Motor neuron (in vitro differentiated cells): ENCODE results near the gene SFMBT1. TPM values are rescaled to one million over a fixed set of nuclear protein-coding genes. Genes with fewer than 3 reads are reported as not detected.

Experiments used
- ATAC-seq, 8 experiments: fragments of 200-7000 bp; cut with Tn5 transposase; replicated peaks in 6 of 8; 2 replicates each; pipeline ENCODE4 v1.8.0; 2021; ENCODE audit warnings: mild to moderate bottlenecking in 8 of 8, moderate library complexity in 8 of 8
- H3K27ac ChIP-seq, 2 donors: fragments of 250-450 bp; sonication (Bioruptor Pico); 2 replicates each; pipeline ENCODE4 v1.9.0; 2021; ENCODE audit warnings: antibody characterized with exemption in 2 of 2, mild to moderate bottlenecking in 2 of 2, moderate library complexity in 1 of 2
- H3K4me1 ChIP-seq, 2 donors: fragments of 250-450 bp; sonication (Bioruptor Pico); replicated peaks in 1 of 2; 2 replicates each; pipeline ENCODE4 v1.6.1; 2021; ENCODE audit warnings: antibody characterized with exemption in 2 of 2, mild to moderate bottlenecking in 2 of 2, moderate library complexity in 1 of 2
- H3K4me3 ChIP-seq, 5 donors: fragments of 250-450 bp; sonication (Bioruptor Pico); 2 replicates each; pipeline ENCODE4 v1.9.0; 2021; ENCODE audit warnings: antibody characterized with exemption in 5 of 5, mild to moderate bottlenecking in 5 of 5, moderate library complexity in 4 of 5
- WGBS, 10 experiments: fragments of 450-650 bp; shearing (Covaris generic); methylation state at CpG; one replicate each; pipeline ENCODE4 v1.0.0; 2022; 5-methylcytosine and 5-hydroxymethylcytosine counted together
- in situ Hi-C, 9 experiments: fragments of 400-800 bp; cut with MboI; loops; one replicate each; pipeline ENCODE4 v1.15.0; 2021; ENCODE audit warnings: low sequenced_read_pairs in 9 of 9, low pct_unique_long_range_greater_than_20kb in 2 of 9; ENCODE audit not compliant: unreplicated experiment in 9 of 9
- total RNA-seq, 8 experiments: library from RNA; unstranded; fragments of 300-600 nt; gene quantifications; 2 replicates each; pipeline versions ENCODE4 v1.2.3 to v1.2.4, GENCODE V29; 2022

The SFMBT1 gene, protein sequence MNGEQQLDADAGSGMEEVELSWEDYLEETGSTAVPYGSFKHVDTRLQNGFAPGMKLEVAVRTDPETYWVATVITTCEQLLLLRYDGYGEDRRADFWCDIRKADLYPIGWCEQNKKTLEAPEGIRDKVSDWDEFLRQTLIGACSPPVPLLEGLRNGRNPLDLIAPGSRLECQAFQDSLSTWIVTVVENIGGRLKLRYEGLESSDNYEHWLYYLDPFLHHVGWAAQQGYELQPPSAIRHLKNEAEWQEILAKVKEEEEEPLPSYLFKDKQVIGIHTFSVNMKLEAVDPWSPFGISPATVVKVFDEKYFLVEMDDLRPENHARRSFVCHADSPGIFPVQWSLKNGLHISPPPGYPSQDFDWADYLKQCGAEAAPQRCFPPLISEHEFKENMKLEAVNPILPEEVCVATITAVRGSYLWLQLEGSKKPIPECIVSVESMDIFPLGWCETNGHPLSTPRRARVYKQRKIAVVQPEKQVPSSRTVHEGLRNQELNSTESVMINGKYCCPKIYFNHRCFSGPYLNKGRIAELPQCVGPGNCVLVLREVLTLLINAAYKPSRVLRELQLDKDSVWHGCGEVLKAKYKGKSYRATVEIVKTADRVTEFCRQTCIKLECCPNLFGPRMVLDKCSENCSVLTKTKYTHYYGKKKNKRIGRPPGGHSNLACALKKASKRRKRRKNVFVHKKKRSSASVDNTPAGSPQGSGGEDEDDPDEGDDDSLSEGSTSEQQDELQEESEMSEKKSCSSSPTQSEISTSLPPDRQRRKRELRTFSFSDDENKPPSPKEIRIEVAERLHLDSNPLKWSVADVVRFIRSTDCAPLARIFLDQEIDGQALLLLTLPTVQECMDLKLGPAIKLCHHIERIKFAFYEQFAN
- total RNA-seq = 10 to 100 TPM in 4 of 8 experiments, 1 to 10 TPM in 4; 7.5 to 22.3 (median 10.8) TPM

DNA sequence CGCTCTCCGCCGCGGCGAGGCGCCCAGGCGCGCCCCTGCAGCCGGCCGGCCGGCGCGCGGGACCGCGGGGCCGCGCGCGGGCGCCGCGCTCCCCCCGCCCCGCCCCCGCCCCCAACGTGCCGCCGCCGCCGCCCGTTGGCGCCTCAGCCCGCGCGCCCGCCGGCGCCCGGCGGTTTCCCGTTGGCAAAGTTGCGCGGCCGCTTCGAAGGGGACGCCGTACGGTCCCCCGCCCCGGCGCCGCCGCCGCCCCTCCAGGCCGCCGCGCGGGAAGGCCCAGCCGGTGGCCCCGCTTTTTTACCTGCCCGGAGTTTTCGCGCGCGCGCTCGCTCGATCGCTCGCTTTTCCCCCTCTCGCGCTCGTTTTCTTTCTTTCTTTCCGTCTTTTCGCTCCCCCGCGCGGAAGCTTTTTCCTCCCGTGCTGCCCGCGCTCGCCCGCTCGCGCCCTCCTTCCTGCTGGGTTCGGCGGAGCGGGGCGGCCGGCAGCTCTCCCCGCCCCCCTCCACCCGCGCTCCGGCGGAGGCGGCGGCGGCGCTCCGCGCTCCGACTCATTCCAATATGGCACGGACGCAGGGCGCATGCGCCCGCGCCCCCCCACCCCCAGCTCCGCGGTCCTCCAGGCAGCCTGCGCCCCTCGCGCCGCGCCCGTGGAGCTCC, at the start of gene SFMBT1:
TSS of gene SFMBT1 (minus strand) at position 556 of the 653 bp plus-strand sequence. CDS start 76,945 bp downstream, outside the sequence.
- peak; percentile 41 to 82 (median 70) for ATAC-seq
- in situ Hi-C loops = no loop called here
- Histone ChIP-seq H3K4me1 (peaks cover 8 to 9% of the 10 kb centered on the region in 2 donors), H3K27ac (peak within 1 kb of the TSS; percentile 5 to 56), H3K4me3 (peak within 1 kb of the TSS; percentile 56 to 94 (median 76))
- WGBS, 10 experiments = 0% methylated on average over 1 to 6 of the region's 117 CpGs; no CpG with 5 or more reads in 8 of the 10 experiments

DNA sequence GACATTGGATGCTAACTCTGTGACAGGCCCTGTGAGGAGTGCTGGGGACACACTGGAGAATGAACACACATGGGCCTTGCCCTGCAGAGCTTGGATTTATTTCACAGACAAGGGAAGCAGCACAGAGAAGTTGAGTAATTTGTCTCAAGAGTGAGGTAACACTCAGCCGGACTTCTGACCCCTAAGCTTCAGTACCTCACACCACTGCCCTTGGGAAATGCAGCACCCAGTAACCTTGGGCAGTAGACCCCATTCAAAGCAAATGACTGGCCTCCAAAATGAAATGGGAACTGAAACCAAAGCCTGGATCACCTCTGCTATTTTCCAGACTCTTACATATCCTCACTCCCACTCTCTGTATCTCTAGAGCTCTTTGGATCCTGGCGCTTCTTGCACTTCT, 47.1 kb upstream of the SFMBT1 start:
- in situ Hi-C loops = loop anchor here in 1 of 9 experiments (25.0 kb wide), 1 partner anchor 231 kb away; no protein-coding TSS in a partner anchor
- no peaks in the 10 kb centered on the region for H3K4me1 ChIP-seq
- H3K4me3 ChIP-seq = no peak overlapping the region
- ATAC-seq = no peak
- 80 to 100% (median 100%) methylated on average over 1 to 2 of the region's 2 CpGs; no CpG with 5 or more reads in 5 of the 10 experiments for WGBS, 10 experiments
- H3K27ac ChIP-seq = no peak overlapping the region

DNA sequence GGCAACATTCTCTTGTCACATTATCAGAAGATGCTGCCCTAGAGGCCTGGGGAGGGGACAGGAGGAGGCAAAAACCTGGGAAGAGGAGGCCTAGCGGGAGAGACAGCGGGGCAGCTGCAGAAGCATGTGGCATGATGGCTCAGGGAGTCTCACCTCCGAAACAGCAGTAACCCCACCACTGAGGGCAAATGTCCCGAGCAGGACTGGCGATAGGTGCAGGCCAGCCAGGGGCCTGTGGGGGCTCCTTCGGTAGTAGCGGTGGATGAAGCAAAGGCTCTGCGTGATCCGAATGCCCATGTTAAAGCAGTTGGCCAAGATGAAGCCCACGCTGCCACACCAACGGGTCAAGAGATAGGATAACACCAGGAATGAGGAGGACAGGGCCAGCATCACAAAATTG, 46.3 kb upstream of the SFMBT1 start:
- no peak overlapping the region for H3K4me3 ChIP-seq
- 89 to 100% (median 100%) methylated on average over 1 to 11 of the region's 11 CpGs; no CpG with 5 or more reads in 5 of the 10 experiments for WGBS, 10 experiments
- ATAC-seq = no peak
- in situ Hi-C loops = loop anchor here in 1 of 9 experiments (25.0 kb wide), 1 partner anchor 230 kb away; no protein-coding TSS in a partner anchor
- H3K27ac ChIP-seq = no peak overlapping the region
- no peaks in the 10 kb centered on the region for H3K4me1 ChIP-seq

DNA sequence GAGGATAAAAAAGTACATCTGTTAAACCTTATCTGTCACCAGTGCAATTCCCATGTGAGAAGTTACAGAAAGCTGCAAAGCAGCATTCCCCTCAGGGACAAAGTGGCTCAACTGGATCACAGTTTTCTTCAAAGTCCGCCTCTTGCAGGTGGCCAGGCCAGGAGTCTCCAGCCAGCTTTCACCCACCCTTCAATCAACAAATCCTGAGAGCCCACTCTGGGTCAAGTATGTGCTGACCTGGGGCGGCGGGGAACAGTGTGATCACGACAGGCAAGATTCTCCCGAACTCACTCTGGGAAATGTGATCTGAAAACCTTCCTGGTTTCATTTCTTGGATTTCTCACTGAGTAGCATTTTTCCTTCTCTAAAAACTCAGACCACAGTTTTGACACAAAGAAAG, 45.1 kb upstream of the SFMBT1 start:
- in situ Hi-C loops = loop anchor here in 1 of 9 experiments (25.0 kb wide), 1 partner anchor 229 kb away; no protein-coding TSS in a partner anchor
- Histone ChIP-seq H3K4me3 (no peak overlapping the region), H3K4me1 (no peaks in the 10 kb centered on the region), H3K27ac (no peak overlapping the region)
- 70 to 100% (median 100%) methylated on average over 1 to 4 of the region's 5 CpGs; no CpG with 5 or more reads in 3 of the 10 experiments for WGBS, 10 experiments
- ATAC-seq = no peak

DNA sequence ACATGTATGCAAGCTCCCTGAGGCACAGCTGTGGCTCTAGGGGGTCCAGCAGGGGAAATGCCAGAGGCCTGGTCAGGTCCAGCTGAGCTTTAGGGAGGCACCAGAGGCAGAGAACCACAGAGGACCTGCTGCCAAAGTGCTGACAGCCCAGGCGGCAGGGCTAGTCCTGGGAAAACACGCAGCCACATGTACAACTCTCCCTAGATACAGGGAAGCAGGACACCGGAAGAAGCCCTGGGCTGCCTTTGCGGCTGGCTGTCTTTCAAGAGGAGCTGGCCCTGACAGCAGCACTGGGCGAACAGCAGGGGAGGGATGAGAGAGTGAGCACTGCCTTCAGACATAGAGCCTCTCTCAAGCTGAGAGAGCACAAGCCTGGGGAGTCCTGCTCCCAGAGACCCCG, 43.6 kb upstream of the SFMBT1 start:
- Histone ChIP-seq H3K4me3 (no peak overlapping the region), H3K27ac (no peak overlapping the region), H3K4me1 (peaks cover 8 to 10% of the 10 kb centered on the region in 2 donors)
- 90 to 100% (median 96%) methylated on average over 2 to 4 of the region's 6 CpGs; no CpG with 5 or more reads in 6 of the 10 experiments for WGBS, 10 experiments
- ATAC-seq = peak in 1 of 8 experiments; percentile 13
- in situ Hi-C loops = loop anchor here in 1 of 9 experiments (25.0 kb wide), 1 partner anchor 227 kb away; no protein-coding TSS in a partner anchor

DNA sequence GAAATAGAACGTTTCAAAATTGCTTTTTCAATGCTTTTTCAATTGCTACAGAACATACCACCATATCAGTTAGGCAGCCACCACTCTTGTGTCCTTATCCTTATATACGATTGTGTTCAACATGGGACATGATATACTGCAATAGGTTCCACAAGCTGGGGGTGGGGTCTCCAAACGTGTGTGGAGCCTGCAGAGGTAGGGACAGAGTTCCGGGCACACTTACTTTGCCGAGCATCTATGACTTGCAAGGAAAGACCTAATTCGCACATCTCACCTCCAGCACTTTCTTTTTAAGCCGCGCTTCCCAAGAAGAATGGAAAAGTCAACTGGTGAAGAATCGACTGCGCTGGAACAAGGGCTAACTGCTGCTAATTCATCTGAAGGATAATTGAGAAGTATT, 39.6 kb upstream of the SFMBT1 start:
- 53 to 100% (median 85%) methylated on average over 2 to 7 of the region's 10 CpGs; no CpG with 5 or more reads in 2 of the 10 experiments for WGBS, 10 experiments
- in situ Hi-C loops = loop anchor here in 1 of 9 experiments (25.0 kb wide), 1 partner anchor 223 kb away; no protein-coding TSS in a partner anchor
- no peak for ATAC-seq
- Histone ChIP-seq H3K27ac (no peak overlapping the region), H3K4me1 (peaks cover 9 to 11% of the 10 kb centered on the region in 2 donors), H3K4me3 (no peak overlapping the region)

DNA sequence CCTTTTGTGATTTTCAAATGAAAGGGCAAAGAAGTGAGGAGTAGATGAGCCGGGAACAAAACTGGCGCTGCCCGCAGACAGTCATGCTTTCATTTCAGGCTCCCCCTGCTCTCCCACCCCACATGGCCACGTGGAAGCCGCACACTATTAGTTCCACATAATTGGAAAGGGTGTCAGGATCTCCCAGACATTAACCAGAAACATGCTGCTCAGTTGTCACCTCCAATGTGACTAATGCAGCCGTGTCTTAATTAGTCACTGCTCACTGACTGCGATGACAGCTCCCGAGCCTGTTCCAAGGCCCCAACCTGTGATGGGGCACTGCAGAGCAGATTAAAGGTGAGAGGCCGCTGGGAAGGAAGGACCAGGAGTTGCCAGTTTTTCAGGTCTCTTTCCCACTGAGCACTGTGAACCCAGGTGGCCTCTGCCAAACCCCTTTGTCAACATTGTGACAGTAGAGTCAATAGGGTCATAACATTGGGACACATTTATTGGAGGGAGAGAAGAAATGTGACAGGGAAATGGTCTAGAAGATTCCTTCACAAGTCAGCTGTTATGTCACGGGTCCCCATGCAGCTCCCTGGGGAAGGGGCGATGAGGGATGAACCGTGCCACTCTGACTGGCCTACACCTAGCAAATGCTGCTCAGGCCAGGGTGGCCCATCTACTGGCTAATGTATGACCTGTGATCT, 38.6 kb upstream of the SFMBT1 start:
- WGBS, 10 experiments = 17 to 93% (median 60%) methylated on average over 1 to 5 of the region's 12 CpGs; no CpG with 5 or more reads in 3 of the 10 experiments

DNA sequence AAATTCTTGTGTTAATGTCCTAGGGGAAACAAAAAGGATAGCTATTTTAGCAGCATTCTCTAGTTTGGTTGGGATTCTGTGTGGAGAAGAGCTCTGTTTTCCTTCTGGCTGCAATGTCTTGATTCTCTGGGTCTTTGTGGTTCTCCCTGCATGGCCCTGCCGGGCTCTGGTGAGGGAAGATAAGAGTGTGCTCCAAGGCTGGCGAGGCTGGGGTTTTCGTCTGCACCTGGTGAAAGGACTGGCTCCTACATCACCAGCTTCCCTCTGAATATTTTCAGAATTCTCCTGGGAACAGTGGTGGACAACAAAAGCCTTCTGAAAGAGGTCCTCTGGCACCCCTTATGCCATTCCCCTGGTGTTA, 38.1 kb upstream of the SFMBT1 start:
- ATAC-seq = peak in 4 of 8 experiments; percentile 2 to 20 (median 13)
- Histone ChIP-seq H3K4me1 (peaks cover 9 to 11% of the 10 kb centered on the region in 2 donors), H3K27ac (no peak overlapping the region), H3K4me3 (no peak overlapping the region)
- 48 to 100% (median 94%) methylated on average over 2 to 3 of the region's 3 CpGs; no CpG with 5 or more reads in 5 of the 10 experiments for WGBS, 10 experiments
- in situ Hi-C loops = loop anchor here in 1 of 9 experiments (25.0 kb wide), 1 partner anchor 222 kb away; no protein-coding TSS in a partner anchor

More for the DNA sequence above, 38.6 kb upstream of the SFMBT1 start:
- Histone ChIP-seq H3K4me1 (peaks cover 9 to 11% of the 10 kb centered on the region in 2 donors), H3K4me3 (no peak overlapping the region), H3K27ac (no peak overlapping the region)
- ATAC-seq = peak in 7 of 8 experiments; percentile 22 to 82 (median 77)
- in situ Hi-C loops = loop anchor here in 1 of 9 experiments (25.0 kb wide), 1 partner anchor 222 kb away; no protein-coding TSS in a partner anchor

DNA sequence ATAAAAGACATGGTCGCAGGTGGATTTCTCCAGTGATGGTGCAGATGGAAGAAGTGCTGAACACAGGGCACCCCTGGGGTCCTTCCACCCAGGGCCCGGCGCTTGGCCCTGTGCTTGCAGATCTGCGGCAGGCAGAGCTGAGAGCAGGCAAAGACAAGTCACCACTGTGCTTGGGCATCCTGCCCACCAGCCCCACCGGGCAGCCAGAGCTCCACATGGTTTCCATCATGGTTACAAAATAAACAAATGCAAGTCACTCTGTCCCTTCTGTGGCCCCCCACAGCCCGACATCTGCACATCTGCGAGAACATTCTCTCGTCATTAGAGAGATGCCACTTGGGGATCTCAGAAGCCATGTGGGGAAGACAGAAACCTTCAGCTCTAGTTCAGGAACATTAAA, 37.6 kb upstream of the SFMBT1 start:
- in situ Hi-C loops = loop anchor here in 1 of 9 experiments (25.0 kb wide), 1 partner anchor 221 kb away; no protein-coding TSS in a partner anchor
- Histone ChIP-seq H3K4me1 (peaks cover 9 to 11% of the 10 kb centered on the region in 2 donors), H3K27ac (no peak overlapping the region), H3K4me3 (no peak overlapping the region)
- ATAC-seq = peak in 3 of 8 experiments; percentile 48 to 50 (median 49)
- WGBS, 10 experiments = 14 to 100% (median 86%) methylated on average over 1 to 4 of the region's 8 CpGs; no CpG with 5 or more reads in 1 of the 10 experiments

DNA sequence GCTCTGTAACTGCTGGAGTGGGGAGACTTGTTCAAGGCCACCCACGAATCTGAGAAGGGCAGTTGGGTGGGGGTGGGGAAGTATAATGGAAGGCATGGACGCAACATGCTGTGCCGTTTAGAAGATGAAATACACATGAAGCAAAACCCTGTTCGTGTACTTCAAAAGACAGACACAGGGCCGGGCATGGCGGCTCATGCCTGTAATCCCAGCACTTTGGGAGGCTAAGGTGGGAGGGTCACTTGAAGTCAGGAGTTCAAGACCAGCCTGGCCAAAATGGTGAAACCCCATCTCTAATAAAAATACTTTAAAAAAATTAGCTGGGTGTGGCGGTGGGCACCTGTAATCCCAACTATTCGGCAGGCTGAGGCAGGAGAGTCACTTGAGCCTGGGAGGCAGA, 36.9 kb upstream of the SFMBT1 start:
- in situ Hi-C loops = loop anchor here in 1 of 9 experiments (25.0 kb wide), 1 partner anchor 220 kb away; no protein-coding TSS in a partner anchor
- H3K4me3 ChIP-seq = no peak overlapping the region
- H3K27ac ChIP-seq = no peak overlapping the region
- no peak for ATAC-seq
- 52 to 100% (median 83%) methylated on average over 1 to 8 of the region's 8 CpGs; no CpG with 5 or more reads in 3 of the 10 experiments for WGBS, 10 experiments
- peaks cover 9 to 11% of the 10 kb centered on the region in 2 donors for H3K4me1 ChIP-seq

DNA sequence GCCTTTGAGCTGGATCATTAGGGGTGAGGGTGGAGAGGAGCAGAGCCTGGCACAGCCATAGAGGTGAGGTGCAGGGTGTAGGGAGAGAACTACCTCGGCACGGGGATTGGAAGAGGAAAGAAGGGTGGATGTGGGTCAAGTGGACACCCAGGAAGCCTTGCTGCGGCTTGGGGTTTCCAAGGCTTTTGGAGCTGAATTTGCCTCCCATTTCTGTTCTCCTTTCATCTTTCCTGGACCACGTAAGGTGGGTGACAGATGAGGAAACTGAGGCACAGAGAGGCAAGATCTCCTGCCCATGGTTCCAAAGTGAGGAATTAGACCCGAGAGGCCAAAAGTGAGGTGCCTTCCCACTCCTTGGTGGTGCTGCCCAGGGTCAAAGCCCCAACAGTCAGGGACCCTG, 35.4 kb upstream of the SFMBT1 start:
- H3K4me1 ChIP-seq = peaks cover 9 to 11% of the 10 kb centered on the region in 2 donors
- in situ Hi-C loops = loop anchor here in 1 of 9 experiments (25.0 kb wide), 1 partner anchor 219 kb away; no protein-coding TSS in a partner anchor
- no peak overlapping the region for H3K27ac ChIP-seq
- no peak overlapping the region for H3K4me3 ChIP-seq
- WGBS, 10 experiments = 68 to 100% (median 95%) methylated on average over 1 to 4 of the region's 5 CpGs; no CpG with 5 or more reads in 4 of the 10 experiments
- ATAC-seq = no peak
